ENCODE results near the gene SYNDIG1.

DNA sequence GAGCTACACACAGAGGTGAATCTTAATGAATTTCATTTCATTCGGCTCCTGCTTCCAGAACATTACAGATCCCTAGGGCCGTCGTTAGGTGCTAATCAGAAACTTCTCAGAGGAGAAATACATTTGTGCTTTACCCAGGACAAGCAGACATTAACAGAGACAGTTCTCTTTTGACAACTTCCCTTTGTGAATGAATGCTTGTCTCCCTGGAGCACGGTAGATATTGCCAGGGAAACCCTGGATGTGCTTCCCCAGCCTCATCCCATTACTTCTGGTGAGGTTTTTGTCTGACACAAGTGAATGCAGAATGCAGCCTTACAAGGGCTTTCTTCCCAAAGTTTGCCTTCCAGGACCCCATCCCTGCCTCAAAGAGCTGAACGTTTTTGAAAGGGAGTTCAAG, 105.4 kb downstream of the SYNDIG1 start:
- TF ChIP-seq, protein P1, sequence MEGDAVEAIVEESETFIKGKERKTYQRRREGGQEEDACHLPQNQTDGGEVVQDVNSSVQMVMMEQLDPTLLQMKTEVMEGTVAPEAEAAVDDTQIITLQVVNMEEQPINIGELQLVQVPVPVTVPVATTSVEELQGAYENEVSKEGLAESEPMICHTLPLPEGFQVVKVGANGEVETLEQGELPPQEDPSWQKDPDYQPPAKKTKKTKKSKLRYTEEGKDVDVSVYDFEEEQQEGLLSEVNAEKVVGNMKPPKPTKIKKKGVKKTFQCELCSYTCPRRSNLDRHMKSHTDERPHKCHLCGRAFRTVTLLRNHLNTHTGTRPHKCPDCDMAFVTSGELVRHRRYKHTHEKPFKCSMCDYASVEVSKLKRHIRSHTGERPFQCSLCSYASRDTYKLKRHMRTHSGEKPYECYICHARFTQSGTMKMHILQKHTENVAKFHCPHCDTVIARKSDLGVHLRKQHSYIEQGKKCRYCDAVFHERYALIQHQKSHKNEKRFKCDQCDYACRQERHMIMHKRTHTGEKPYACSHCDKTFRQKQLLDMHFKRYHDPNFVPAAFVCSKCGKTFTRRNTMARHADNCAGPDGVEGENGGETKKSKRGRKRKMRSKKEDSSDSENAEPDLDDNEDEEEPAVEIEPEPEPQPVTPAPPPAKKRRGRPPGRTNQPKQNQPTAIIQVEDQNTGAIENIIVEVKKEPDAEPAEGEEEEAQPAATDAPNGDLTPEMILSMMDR (IDR thresholded peaks at IDR 0.05): no peak
- TF ChIP-seq EZH2 (IDR thresholded peaks at IDR 0.05; ENCODE audit: borderline replicate concordance, insufficient read depth, low read depth, low read length, poor library complexity, severe bottlenecking): no peak
